Measurements from ENCODE around the gene HIC2.
"Not testable (repeated sequence)": the region's sequence is repeated elsewhere in the genome, so short reads cannot be mapped to it uniquely, and the experiment has no call there.

Gene HIC2

DNA sequence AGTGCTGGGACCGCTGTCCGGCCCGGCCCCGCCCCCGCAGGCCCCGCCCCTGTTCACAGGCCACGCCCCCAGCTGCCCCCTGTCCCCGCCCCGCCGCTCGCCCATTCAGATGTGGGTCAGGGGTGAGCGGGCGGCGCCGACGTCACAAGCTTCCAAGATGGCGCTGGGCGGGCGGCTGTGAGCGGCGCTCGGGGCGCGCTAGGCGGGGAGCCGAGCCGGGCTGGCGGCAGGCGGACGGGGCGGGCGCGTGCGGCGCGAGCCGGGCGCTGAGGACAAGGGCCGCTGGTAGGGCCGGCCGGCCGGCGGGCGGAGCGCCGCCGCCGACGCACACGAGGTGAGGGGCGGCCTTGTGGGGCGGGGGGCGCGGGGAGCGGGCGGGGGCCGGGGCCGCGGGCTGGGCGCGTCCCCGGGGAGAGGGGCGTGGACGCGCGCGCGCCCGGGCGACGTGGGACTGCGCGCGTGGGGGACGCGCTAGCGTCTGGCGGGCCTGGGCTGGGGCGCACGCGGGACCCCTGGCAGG is at the start of gene HIC2:
Gene HIC2 (plus strand): TSS at position 145 of the 520 bp plus-strand sequence. CDS start 25,461 bp downstream, outside the sequence.
- DNase-seq (ENCODE audit: low read depth), result not testable (repeated sequence)
- peak within 1 kb of the TSS; percentile 54 for H3K4me3 ChIP-seq (ENCODE audit: low read depth, low read length)

GRCh38 chr22:21368603-21369310 is 48.4 kb upstream of the HIC2 start:
- not testable (repeated sequence) for H3K4me3 ChIP-seq (ENCODE audit: low read depth, low read length); DNase-seq (ENCODE audit: low read depth)

GRCh38 chr22:21375880-21376279 is 41.3 kb upstream of the HIC2 start:
- not testable (repeated sequence) for DNase-seq (ENCODE audit: low read depth); H3K4me3 ChIP-seq (ENCODE audit: low read depth, low read length)

GRCh38 chr22:21383701-21384467 is 33.3 kb upstream of the HIC2 start, which contains the start of gene RIMBP3B:
Gene RIMBP3B, plus strand, starts transcription at chr22:21383751. Its CDS starts 108 bp downstream, at chr22:21383859.
- not testable (repeated sequence) for DNase-seq (ENCODE audit: low read depth); H3K4me3 ChIP-seq (ENCODE audit: low read depth, low read length)

- DNase-seq (ENCODE audit: low read depth); H3K4me3 ChIP-seq (ENCODE audit: low read depth, low read length): not testable (repeated sequence)
These were observed 32.5 kb upstream of the HIC2 start for GRCh38 chr22:21384468-21385357.

DNA sequence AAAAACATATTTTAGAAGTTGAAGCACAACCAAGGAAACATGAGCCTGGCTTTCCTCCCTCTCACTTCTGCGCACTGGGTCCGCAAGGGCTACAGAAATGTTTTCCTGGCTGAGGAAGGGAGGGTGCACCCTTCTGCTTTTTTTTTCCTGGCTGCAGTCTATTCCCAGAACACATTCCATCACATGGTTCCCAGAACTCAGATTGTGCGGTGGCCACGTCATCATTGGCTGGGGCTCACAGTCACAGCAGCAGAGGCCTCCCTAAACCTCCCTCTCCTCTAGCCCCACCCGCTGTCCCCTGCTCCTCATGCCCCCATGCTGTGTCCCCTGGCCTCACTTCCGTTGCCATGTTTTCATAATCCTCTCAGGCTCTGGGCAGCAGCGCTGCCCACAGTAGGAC is 27.7 kb upstream of the HIC2 start:
- not testable (repeated sequence) for H3K4me3 ChIP-seq (ENCODE audit: low read depth, low read length); DNase-seq (ENCODE audit: low read depth)

DNA sequence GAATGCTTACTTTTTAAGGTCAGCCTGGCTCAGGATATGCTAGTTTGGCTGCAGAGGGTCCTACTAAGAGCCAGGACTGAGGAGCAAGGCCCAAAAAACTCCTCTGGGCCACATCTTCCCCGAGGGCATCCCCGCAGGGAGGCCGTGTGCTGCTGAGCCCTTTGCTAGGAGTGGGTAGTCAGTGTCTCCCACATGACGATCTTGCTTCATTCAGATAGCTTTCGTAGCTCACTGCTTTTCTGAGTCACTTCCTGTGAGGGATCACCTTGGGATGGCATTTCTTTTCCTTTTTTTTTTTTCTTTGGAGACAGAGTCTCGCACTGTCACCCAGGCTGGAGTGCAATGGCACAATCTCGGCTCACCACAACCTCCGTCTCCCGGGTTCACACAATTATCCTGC is 27.2 kb upstream of the HIC2 start:
- not testable (repeated sequence) for H3K4me3 ChIP-seq (ENCODE audit: low read depth, low read length)

DNA sequence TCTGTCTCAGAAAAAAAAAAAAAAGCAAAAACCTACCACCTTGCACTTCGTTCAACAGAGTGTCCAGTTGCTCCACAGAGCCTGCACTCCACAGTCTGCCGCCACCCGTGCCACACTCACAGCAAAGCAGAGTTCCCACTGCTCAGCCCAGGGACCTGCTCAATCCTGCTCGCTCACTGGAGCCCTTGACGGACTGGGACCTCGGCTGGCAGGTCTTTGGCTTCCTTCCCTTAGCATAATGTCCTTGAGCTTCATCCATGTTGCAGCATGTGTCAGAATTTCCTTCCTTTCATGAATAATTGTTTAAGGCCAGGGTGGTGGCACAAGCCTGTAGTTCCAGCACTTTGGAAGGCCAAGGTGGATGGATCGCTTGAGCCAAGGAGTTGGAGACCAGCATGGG is 22.6 kb upstream of the HIC2 start:
- not testable (repeated sequence) for H3K4me3 ChIP-seq (ENCODE audit: low read depth, low read length); DNase-seq (ENCODE audit: low read depth)

More for the DNA sequence above, 27.2 kb upstream of the HIC2 start:
- not testable (repeated sequence) for DNase-seq (ENCODE audit: low read depth)

DNA sequence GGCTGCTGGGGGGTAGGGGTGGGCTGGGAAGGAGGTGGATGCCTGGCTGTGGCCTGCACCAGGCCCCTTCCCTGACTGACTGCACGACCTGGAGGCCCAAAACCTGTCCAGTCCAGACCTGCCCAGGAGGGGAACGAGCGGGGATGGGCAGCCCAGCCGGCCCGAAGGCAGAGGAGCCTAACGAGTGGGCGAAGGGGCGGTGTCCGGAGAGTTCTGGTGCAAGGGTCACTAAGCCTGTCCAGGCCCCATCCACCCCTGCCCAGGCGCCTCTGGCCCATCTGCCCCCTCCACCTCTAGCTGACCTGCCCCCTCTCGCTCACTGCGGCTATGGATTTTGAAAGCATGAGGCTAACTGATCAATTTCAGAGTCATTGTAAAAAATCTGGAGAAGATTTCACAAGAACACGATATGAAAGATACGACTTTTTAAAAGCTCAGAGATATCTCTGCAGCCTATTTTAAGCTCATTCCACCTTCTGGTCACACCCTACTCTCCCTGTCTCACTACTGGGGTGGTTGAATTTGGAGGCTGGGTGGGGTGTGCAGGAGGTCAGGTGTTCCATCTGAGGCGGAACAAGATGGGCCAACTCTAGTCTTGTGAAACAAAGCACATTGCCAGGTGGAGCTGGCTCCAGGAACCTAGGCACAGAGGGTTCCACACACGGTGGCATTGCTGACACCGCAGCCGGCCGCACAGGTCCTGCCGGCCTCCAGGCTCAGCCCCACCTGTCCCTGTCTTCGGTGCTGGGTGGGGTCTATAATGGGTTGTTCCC is 15.8 kb upstream of the HIC2 start:
- not testable (repeated sequence) for DNase-seq (ENCODE audit: low read depth); H3K4me3 ChIP-seq (ENCODE audit: low read depth, low read length)

- not testable (repeated sequence) for H3K4me3 ChIP-seq (ENCODE audit: low read depth, low read length); DNase-seq (ENCODE audit: low read depth)
These were observed 14.3 kb upstream of the HIC2 start for GRCh38 chr22:21402763-21403314.

- not testable (repeated sequence) for DNase-seq (ENCODE audit: low read depth)
These were observed 10.0 kb upstream of the HIC2 start for GRCh38 chr22:21407139-21407538.

GRCh38 chr22:21407792-21408191 is 9.4 kb upstream of the HIC2 start:
- not testable (repeated sequence) for H3K4me3 ChIP-seq (ENCODE audit: low read depth, low read length); DNase-seq (ENCODE audit: low read depth)

More at GRCh38 chr22:21407139-21407538, 10.0 kb upstream of the HIC2 start:
- H3K4me3 ChIP-seq (ENCODE audit: low read depth, low read length), result not testable (repeated sequence)

- not testable (repeated sequence) for DNase-seq (ENCODE audit: low read depth)
These were observed 796 bp upstream of the HIC2 start for GRCh38 chr22:21416375-21416774.

GRCh38 chr22:21417853-21418252 is 682 bp downstream of the HIC2 start:
- H3K4me3 ChIP-seq (ENCODE audit: low read depth, low read length), result peak overlapping the region; percentile 54
- not testable (repeated sequence) for DNase-seq (ENCODE audit: low read depth)

More at GRCh38 chr22:21416375-21416774, 796 bp upstream of the HIC2 start:
- H3K4me3 ChIP-seq (ENCODE audit: low read depth, low read length), result not testable (repeated sequence)

DNA sequence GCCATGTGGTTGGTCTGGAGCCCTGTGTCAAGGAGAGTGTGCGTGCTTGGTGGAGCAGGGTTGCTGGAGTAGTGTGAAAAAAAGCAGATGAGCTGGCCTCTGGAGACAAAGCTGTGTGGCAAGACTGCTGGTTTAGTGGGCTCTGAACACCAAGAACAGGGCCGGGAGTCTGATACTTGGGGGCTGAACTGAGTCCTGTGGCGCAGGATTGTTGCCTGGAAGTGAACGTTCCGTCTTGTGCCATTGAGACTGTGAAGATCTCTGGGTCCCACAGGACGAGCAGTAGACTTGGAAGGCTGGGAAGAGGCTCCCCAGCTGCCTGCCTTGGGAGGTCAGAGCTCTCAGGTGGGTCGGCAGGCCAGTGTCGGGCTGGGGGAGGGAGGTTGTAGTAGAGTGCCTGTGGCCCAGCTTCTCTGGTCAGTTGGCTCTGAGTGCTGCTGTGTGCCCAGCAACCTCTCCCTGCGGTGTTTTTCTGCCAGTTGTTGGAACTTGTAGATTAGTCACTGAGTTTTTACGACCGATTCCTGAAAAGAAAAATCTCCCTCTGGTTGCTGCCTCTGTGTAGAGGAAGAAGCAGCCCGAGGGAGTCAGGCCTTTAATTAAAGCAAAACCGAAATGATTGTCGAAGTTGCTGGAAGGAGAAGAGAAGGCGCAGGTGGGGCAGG is 1.9 kb downstream of the HIC2 start:
- DNase-seq (ENCODE audit: low read depth); H3K4me3 ChIP-seq (ENCODE audit: low read depth, low read length): not testable (repeated sequence)

DNA sequence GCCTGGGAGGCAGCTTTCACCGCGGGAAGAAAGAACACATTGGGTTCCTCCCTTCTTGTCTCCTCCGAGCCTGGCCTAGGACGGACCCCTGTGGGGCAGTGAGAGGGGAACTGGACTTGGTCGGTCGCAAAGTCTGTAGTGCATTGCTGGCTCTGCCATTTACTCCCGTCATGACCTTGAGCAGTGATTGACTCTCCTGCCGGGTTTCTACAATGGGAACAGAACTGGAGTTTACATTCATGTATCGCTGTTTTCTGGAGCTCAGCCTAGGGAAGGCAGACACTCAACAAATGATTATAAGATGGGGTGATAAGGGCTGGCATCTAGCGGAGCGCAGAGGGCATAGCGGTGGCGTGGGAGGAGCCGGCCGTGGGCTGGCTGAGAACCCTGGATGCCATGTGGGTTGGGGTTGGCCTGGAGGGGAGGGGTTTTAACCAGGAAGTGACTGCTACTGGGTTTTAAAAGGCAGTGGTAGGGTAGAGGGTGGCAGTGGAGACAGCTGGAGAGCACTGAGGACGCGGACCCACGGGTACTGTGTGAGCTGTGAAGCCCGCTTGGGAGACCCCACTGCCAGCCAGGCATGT is 3.1 kb downstream of the HIC2 start:
- H3K4me3 ChIP-seq (ENCODE audit: low read depth, low read length); DNase-seq (ENCODE audit: low read depth): not testable (repeated sequence)
